GM21786 (cell line): ENCODE measurements around the gene ATIC.
"Not testable (repeated sequence)": the region's sequence is repeated elsewhere in the genome, so short reads cannot be mapped to it uniquely, and the experiment has no call there.

ENCODE experiments used
- ATAC-seq: cut with Tn5 transposase; IDR thresholded peaks from one replicate; pipeline ENCODE4 v1.9.1; 2021; ENCODE audit not compliant: unreplicated experiment

Gene ATIC

GRCh38 chr2:215360059-215360458, 48.2 kb downstream of the ATIC start:
- not testable (repeated sequence) for ATAC-seq

GRCh38 chr2:215360596-215360995, 48.7 kb downstream of the ATIC start:
- ATAC-seq, result no peak

GRCh38 chr2:215361211-215361875, 49.5 kb downstream of the ATIC start:
- no peak for ATAC-seq

- no peak for ATAC-seq
These were observed 50.2 kb downstream of the ATIC start for GRCh38 chr2:215361876-215362561.

GRCh38 chr2:215362562-215362904, 50.7 kb downstream of the ATIC start:
- no peak for ATAC-seq

GRCh38 chr2:215363039-215363438, 51.2 kb downstream of the ATIC start:
- ATAC-seq, result no peak

GRCh38 chr2:215363461-215364156, 51.8 kb downstream of the ATIC start:
- no peak for ATAC-seq

GRCh38 chr2:215364157-215365155, 52.6 kb downstream of the ATIC start:
- no peak for ATAC-seq

GRCh38 chr2:215365184-215365658, 53.4 kb downstream of the ATIC start:
- ATAC-seq, result peak; percentile 60

GRCh38 chr2:215366440-215367032, 54.7 kb downstream of the ATIC start:
- no peak for ATAC-seq

GRCh38 chr2:215367662-215368492, 56.0 kb downstream of the ATIC start:
- ATAC-seq, result no peak

- no peak for ATAC-seq
These were observed 56.6 kb downstream of the ATIC start for GRCh38 chr2:215368493-215368809.

GRCh38 chr2:215369181-215369760, 57.4 kb downstream of the ATIC start:
- ATAC-seq, result no peak

GRCh38 chr2:215370112-215370965, 58.5 kb downstream of the ATIC start:
- no peak for ATAC-seq

GRCh38 chr2:215371915-215372897, 60.3 kb downstream of the ATIC start:
- ATAC-seq, result no peak

GRCh38 chr2:215372968-215373649, 61.2 kb downstream of the ATIC start:
- no peak for ATAC-seq

- ATAC-seq, result no peak
These were observed 62.1 kb downstream of the ATIC start for GRCh38 chr2:215374002-215374401.
